Stomach (tissue), 9 donors: ENCODE results near the gene REV3L. TPM values are rescaled to one million over a fixed set of nuclear protein-coding genes. Genes with fewer than 3 reads are reported as not detected.

ENCODE experiments used
- DNase-seq, 2 donors: peaks; one replicate each; pipeline versions ENCODE4 v3.0.0 to v3.0.0-alpha.2; 2013 to 2019
- H3K27ac ChIP-seq, 5 donors: fragments of 200-600 bp in 4 of 5; sonication (generic) in 4 of 5; one replicate each; pipeline ENCODE4 v1.5.1; 2013 to 2019; ENCODE audit warnings: mild to moderate bottlenecking in 1 of 5, moderate library complexity in 1 of 5
- H3K27me3 ChIP-seq, 3 donors: fragments of 200-600 bp; sonication (generic); one replicate each; pipeline ENCODE4 v1.5.1; 2017 to 2019; ENCODE audit warnings: mixed run types in 1 of 3
- H3K36me3 ChIP-seq, 4 donors: fragments of 200-600 bp; sonication (generic); 1 replicate in 3 of 4; 2 replicates in 1 of 4; pipeline ENCODE4 v1.5.1; 2016 to 2019
- H3K4me1 ChIP-seq, 4 donors: fragments of 200-600 bp; sonication (generic); one replicate each; pipeline ENCODE4 v1.5.1; 2016 to 2019
- H3K4me3 ChIP-seq, 4 donors: fragments of 200-600 bp; sonication (generic) in 3 of 4; one replicate each; pipeline ENCODE4 v1.5.1; 2016 to 2019; ENCODE audit warnings: mild to moderate bottlenecking in 1 of 4
- H3K9me3 ChIP-seq, 4 donors: fragments of 200-600 bp; sonication (generic); one replicate each; pipeline ENCODE4 v1.5.1; 2016 to 2019
- EP300 ChIP-seq: sonication (generic); formaldehyde crosslinking; IDR thresholded peaks from one replicate; pipeline ENCODE4 v1.6.1; 2017; ENCODE audit warnings: antibody characterized with exemption
- POLR2A ChIP-seq, 4 donors: fragments of 450-650 bp; IDR thresholded peaks; one replicate each; pipeline ENCODE4 v1.6.1; 2016; ENCODE audit warnings: antibody characterized with exemption in 4 of 4, control low read depth in 2 of 4, mild to moderate bottlenecking in 1 of 4, moderate library complexity in 1 of 4
- POLR2AphosphoS5 ChIP-seq, 3 donors: sonication (generic); formaldehyde crosslinking; IDR thresholded peaks; one replicate each; pipeline ENCODE4 v1.6.1; 2016; ENCODE audit warnings: antibody characterized with exemption in 3 of 3
- WGBS, 5 donors: extraction: QIAGEN DNeasy Blood & Tissue Kit in 3 of 5; methylation state at CpG; one replicate each; pipeline versions ENCODE4 v1.1.5 to v1.1.7; 2013 to 2018; 5-methylcytosine and 5-hydroxymethylcytosine counted together
- intact Hi-C: fragments of 100-400 bp; cut with DNase I; formaldehyde crosslinking; loops from one replicate; pipeline ENCODE4 v1.15.1; 2023; ENCODE audit warnings: low total_unique reads
- polyA plus RNA-seq, 3 donors: library from polyadenylated mRNA; stranded (reverse); fragments of 200-250 nt; gene quantifications; one replicate each; pipeline ENCODE4 v1.2.3, GENCODE V29; 2013
- total RNA-seq, 5 donors: library from RNA; depleted of rRNA; stranded (reverse); fragments of >200 nt; gene quantifications; one replicate each; pipeline versions ENCODE4 v1.1.0 to v1.2.3, GENCODE V29; 2014 to 2016
- TF ChIP-seq, protein P1 (sequence below), 7 experiments: fragments of 450-650 bp in 4 of 7; fragments of 200-600 bp in 3 of 7; sonication (generic) in 3 of 7; IDR thresholded peaks; one replicate each; pipeline ENCODE4 v1.5.1; 2016 to 2019; ENCODE audit warnings: antibody characterized with exemption in 7 of 7, control low read depth in 2 of 7, mild to moderate bottlenecking in 1 of 7
- donor health status: healthy with polysubstance abuse.
- donor health status: Bipolar disorder and iron deficiency.
- donor health status: healthy.

REV3L gene
- total and polyA plus RNA-seq, 8 donors = 9.0 to 170 (median 28.3) TPM

DNA sequence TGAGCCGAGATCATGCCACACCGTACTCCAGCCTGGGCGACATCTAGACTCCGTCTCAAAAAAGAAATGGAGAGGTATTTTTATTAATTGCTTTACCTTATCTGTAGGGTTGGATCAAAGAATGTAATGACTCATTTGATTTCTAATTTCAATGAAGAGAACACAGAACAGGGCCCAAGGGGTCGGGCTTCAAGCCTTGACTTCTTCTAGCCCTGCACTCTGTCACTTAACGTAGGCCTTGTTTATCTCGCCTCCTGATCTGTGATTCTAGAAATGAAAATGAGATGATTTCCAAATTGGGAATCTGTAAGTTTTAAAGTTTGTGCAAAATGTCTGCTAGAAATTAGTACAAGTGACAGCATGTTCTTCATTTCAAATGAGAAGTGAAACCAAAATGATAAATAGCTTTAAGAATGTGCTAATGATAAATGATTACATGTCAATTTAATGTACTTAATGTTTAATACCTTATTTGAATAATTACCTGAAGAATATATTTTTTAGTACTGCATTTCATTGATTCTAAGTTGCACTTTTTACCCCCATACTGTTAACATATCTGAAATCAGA is 215.2 kb downstream of the REV3L start:
- TF ChIP-seq EP300 (no peak), POLR2A (IDR thresholded peaks at IDR 0.05) (no peak), POLR2AphosphoS5 (IDR thresholded peaks at IDR 0.05) (no peak)
- TF ChIP-seq, protein P1, sequence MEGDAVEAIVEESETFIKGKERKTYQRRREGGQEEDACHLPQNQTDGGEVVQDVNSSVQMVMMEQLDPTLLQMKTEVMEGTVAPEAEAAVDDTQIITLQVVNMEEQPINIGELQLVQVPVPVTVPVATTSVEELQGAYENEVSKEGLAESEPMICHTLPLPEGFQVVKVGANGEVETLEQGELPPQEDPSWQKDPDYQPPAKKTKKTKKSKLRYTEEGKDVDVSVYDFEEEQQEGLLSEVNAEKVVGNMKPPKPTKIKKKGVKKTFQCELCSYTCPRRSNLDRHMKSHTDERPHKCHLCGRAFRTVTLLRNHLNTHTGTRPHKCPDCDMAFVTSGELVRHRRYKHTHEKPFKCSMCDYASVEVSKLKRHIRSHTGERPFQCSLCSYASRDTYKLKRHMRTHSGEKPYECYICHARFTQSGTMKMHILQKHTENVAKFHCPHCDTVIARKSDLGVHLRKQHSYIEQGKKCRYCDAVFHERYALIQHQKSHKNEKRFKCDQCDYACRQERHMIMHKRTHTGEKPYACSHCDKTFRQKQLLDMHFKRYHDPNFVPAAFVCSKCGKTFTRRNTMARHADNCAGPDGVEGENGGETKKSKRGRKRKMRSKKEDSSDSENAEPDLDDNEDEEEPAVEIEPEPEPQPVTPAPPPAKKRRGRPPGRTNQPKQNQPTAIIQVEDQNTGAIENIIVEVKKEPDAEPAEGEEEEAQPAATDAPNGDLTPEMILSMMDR (IDR thresholded peaks at IDR 0.05) = no peak
- H3K4me1 ChIP-seq = peaks cover 0 to 11% (median 4%) of the 10 kb centered on the region in 4 donors
- peaks cover 16 to 74% (median 55%) of the 10 kb centered on the region in 4 donors for H3K36me3 ChIP-seq
- H3K9me3 ChIP-seq = peaks cover 0 to 3% (median 0%) of the 10 kb centered on the region in 4 donors
- intact Hi-C loops = loop anchor here (10.0 kb wide), 1 partner anchor 767 kb away; no protein-coding TSS in a partner anchor
- no peak overlapping the region for H3K4me3 ChIP-seq
- no peak for DNase-seq
- no peaks in the 10 kb centered on the region for H3K27me3 ChIP-seq
- H3K27ac ChIP-seq = no peak overlapping the region
- 82 to 93% (median 87%) methylated on average over 7 of the region's 7 CpGs for WGBS, 5 donors

DNA sequence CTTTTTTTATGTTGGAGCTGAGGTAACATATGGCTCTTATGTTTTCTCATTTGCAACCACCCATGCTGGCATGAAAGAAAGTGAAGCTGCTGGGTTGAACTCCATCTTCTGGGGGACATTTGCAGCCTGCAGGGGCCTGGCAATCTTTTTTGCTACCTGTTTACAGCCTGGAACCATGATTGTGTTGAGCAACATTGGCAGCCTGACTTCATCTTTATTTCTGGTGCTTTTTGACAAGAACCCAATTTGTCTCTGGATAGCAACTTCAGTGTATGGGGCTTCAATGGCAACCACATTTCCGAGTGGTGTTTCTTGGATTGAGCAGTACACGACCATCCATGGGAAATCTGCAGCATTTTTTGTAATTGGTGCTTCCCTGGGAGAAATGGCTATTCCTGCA is 216.7 kb downstream of the REV3L start:
- intact Hi-C loops = loop anchor here (10.0 kb wide), 1 partner anchor 769 kb away; no protein-coding TSS in a partner anchor

DNA sequence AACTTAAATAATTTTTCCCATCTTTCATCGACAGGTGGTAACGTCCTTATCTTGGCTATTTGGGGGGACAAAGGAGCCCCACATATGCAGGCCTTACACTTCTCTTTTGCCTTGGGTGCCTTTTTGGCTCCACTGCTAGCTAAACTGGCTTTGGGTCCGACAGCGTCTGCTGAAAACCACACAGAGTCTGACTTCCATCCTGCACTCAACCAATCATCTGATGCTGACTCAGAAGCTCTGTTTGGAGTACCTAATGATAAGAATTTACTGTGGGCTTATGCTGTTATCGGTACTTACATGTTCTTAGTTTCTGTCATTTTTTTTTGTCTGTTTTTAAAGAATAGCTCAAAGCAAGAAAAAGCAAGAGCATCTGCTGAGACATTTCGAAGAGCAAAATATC is 217.2 kb downstream of the REV3L start:
- Histone ChIP-seq H3K36me3 (peaks cover 16 to 63% (median 54%) of the 10 kb centered on the region in 4 donors), H3K4me3 (no peak overlapping the region), H3K9me3 (no peaks in the 10 kb centered on the region), H3K4me1 (peaks cover 0 to 28% (median 9%) of the 10 kb centered on the region in 4 donors), H3K27me3 (no peaks in the 10 kb centered on the region), H3K27ac (no peak overlapping the region)
- intact Hi-C loops = loop anchor here (10.0 kb wide), 1 partner anchor 769 kb away; no protein-coding TSS in a partner anchor
- DNase-seq = no peak
- no peak for TF ChIP-seq POLR2AphosphoS5 (IDR thresholded peaks at IDR 0.05)
- TF ChIP-seq, protein P1 (IDR thresholded peaks at IDR 0.05) = no peak
- TF ChIP-seq EP300 = no peak
- TF ChIP-seq POLR2A (IDR thresholded peaks at IDR 0.05) = no peak
- WGBS, 5 donors = 78 to 86% (median 82%) methylated on average over 6 of the region's 6 CpGs

More for the DNA sequence above, 216.7 kb downstream of the REV3L start:
- Histone ChIP-seq H3K9me3 (no peaks in the 10 kb centered on the region), H3K4me3 (no peak overlapping the region), H3K27ac (no peak overlapping the region), H3K36me3 (peaks cover 16 to 63% (median 54%) of the 10 kb centered on the region in 4 donors), H3K27me3 (no peaks in the 10 kb centered on the region), H3K4me1 (peaks cover 0 to 24% (median 6%) of the 10 kb centered on the region in 4 donors)
- WGBS, 5 donors = 90 to 98% (median 95%) methylated on average over 2 of the region's 2 CpGs
- DNase-seq = no peak
- TF ChIP-seq POLR2AphosphoS5 (IDR thresholded peaks at IDR 0.05) (no peak), POLR2A (IDR thresholded peaks at IDR 0.05) (no peak), EP300 (no peak)
- TF ChIP-seq, protein P1 (IDR thresholded peaks at IDR 0.05) = no peak

DNA sequence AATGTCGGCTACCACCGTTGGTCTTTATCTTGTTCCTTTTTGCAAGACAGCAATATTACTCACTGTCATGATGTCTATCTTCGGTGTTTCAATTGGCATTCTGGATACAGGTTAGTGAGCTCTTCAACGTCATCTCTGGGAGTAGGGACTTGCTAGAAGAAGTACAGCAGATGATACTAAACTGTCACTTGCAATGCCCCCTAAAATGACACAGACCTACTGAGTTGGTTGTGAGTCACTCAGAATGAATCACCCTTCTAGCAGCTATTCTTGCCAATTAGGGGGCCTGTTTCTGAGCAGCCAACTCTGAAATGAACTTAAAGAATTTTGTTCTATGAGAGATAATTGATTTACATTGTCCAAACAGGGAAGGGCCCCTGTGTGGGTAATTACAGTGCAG is 219.2 kb downstream of the REV3L start:
- intact Hi-C loops = loop anchor here (10.0 kb wide), 1 partner anchor 771 kb away; no protein-coding TSS in a partner anchor
- Histone ChIP-seq H3K36me3 (peaks cover 11 to 48% (median 41%) of the 10 kb centered on the region in 4 donors), H3K9me3 (no peaks in the 10 kb centered on the region), H3K4me3 (no peak overlapping the region), H3K27ac (no peak overlapping the region), H3K4me1 (peaks cover 13 to 37% (median 23%) of the 10 kb centered on the region in 4 donors), H3K27me3 (no peaks in the 10 kb centered on the region)
- TF ChIP-seq, protein P1 (IDR thresholded peaks at IDR 0.05) = no peak
- no peak for TF ChIP-seq POLR2A (IDR thresholded peaks at IDR 0.05)
- no peak for TF ChIP-seq POLR2AphosphoS5 (IDR thresholded peaks at IDR 0.05)
- WGBS, 5 donors = 84 to 94% (median 90%) methylated on average over 4 of the region's 4 CpGs
- no peak for DNase-seq
